HepG2 (cell line): ENCODE results near the gene FNBP1L.

Source experiments
- ZNF143 ChIP-seq: sonication (generic); formaldehyde crosslinking; IDR thresholded peaks from 2 replicates; pipeline ENCODE4 v1.4.0; 2020; ENCODE audit warnings: missing genetic modification reagents
- ZNF558 ChIP-seq: sonication (generic); formaldehyde crosslinking; IDR thresholded peaks from 2 replicates; pipeline ENCODE4 v1.9.0; 2022; ENCODE audit warnings: mild to moderate bottlenecking, missing genetic modification reagents, borderline replicate concordance

DNA sequence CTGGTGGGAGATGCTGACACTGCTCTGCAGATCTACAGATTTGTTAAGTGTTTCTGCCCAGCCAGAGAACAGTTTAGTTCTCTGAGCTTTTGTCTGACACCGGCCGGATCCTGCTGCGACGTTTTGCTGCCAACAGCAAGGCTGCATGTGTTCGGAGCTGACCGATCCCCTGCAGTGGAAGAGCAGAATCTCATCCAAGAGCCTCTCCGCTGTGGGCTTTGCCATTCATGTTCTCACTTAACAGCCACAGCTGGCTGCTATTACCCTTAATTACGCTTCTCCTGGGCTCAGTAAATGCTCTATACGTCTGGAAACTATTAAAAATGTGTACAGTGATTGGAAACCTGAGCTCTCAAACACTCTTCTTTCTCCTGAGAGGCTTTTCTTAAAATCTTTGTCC, 128.4 kb downstream of the FNBP1L start:
- TF ChIP-seq ZNF558 (CRISPR knock-in tag) (no peak), ZNF143 (no peak)
